Ovary (tissue), 3 donors: ENCODE results near the gene SCGB3A1.

ENCODE experiments used
- CTCF ChIP-seq, 3 donors: fragments of 450-650 bp in 2 of 3; fragments of 200-600 bp in 1 of 3; IDR thresholded peaks; one replicate each; pipeline versions ENCODE4 v1.5.1 to v1.8.0; 2016 to 2022; ENCODE audit warnings: antibody characterized with exemption in 3 of 3, mild to moderate bottlenecking in 1 of 3
- POLR2A ChIP-seq: fragments of 450-650 bp; IDR thresholded peaks from one replicate; pipeline ENCODE4 v1.6.1; 2017; ENCODE audit warnings: antibody characterized with exemption, mild to moderate bottlenecking, moderate library complexity
- donor health status: DM: no; HTN: no; CAD: no.

- no peak for TF ChIP-seq POLR2A
- TF ChIP-seq CTCF (IDR thresholded peaks at IDR 0.05) = no peak
Observed at GRCh38 chr5:180590543-180591310, 572 bp downstream of the SCGB3A1 start.
